Measurements from ENCODE around the gene CD93. TPM values are rescaled to one million over a fixed set of nuclear protein-coding genes. Genes with fewer than 3 reads are reported as not detected.

Gene CD93
- total RNA-seq, 1 donor from 2014 or later: 37.0 TPM

DNA sequence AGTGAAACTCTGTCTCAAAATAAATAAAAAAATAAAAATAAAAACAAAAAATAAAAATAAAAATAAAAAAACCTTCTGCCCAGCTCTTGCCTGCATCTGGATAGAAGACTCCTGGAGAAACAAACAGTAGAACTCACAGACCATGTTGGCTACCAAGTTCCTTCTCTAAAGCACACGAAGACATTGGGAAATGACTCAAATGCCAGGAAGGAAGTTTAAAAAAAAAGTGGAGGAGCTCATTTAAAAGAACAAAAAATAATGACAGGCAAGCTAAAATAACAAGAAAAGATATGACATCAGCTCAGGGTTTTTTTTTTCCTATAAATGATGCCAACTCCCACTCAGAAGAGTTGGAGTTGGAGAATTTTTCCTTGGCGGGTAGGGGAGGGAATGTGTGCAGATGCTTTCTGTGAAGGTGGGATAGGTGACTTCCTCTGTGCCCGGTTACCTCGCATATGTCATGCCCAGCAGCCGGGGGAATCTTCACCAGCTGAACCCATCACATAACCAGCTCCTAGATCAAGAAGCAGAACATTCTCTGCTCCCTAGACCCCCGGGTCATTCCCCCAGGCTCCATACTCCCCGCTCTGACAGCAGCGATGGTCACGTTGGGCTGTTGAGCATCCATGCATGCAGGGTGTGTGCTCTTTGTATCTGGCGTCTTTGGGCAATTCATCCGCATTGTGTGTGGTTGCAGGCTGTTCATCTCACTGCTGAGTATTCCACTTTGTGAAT, 17.3 kb upstream of the CD93 start:
- intact Hi-C loops (cut with DNase I): no loop called here
- DNase-seq (no peak), ATAC-seq (ENCODE audit: poor library complexity) (peak; percentile 50)

GRCh38 chr20:23101696-23102406, 15.7 kb upstream of the CD93 start:
- intact Hi-C loops (cut with DNase I): no loop called here
- ATAC-seq (ENCODE audit: poor library complexity) (no peak), DNase-seq (no peak)

- ATAC-seq (ENCODE audit: poor library complexity): no peak
- DNase-seq: no peak
- intact Hi-C loops (cut with DNase I): no loop called here
These were observed 14.6 kb upstream of the CD93 start for GRCh38 chr20:23100720-23101107.

DNA sequence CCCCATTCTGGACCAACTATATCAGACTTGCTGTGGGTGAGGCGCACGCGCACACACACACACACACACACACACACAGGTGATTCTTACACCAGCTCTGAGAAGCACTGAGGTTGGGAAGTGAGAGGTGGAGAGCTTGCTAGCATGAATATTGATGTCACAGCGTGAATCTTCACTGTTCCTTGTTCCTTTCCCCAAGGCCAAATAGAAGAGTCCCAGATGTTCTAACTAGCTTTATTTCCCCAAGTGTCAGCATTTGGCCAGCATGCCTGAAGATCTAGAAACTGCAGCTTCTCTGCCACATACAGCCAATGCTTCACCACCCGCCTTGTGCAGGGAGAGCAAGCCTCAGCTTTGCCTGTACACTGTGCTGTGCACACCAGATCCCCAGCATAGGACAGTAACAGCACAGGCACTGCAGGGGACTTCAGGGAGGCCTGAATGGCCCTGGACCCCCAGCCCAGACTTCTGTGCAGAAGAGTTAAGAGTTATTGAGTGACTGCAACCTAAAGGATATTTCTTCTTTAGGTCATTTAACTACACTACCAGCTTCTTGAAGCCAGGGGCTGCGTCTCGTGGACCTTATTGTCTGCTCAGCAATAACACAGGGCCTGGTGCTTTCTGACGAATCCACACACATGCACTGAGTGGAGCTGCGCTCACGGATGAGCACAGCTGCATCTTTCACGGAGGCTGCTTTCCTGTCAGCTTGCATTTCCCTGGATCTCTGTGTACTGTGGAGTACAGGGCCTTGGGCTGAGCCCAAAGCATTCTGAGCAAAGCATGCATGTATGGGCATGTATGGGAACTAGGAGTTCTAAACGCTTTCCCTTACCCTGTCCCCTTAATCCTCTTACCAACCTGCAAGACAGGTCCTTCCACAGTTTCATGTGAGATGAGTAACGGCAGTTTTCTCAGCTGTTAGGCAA, 13.9 kb upstream of the CD93 start:
- intact Hi-C loops (cut with DNase I): no loop called here
- peak; percentile 25 for ATAC-seq (ENCODE audit: poor library complexity)
- DNase-seq: no peak

- ATAC-seq (ENCODE audit: poor library complexity) (peak; percentile 36), DNase-seq (no peak)
- intact Hi-C loops (cut with DNase I): no loop called here
These were observed 11.8 kb upstream of the CD93 start for GRCh38 chr20:23097636-23098580.

DNA sequence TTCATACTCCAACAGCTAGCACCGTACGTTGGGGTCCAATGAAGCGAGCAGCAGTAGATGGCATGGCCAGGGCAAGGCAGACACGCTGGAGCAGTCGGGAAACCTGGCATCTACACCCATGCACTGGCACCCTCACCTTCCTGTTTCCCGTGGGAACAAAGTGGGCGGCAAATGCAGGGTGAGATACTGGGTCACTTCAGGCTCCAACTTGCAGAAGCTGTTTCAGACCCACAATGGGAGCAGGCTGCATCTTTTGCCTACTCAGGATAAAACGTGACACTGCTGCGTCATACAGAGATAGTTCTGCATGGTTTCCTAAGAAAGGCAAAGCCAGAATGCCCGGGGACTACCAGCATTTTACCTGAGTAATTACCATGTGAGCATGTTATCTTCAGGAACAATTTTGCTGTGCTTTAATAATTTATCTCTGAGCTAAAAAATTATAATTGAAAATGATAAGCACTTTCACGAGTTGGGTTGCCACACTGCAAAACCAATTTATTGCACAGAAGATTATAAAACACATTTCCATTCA, 10.9 kb upstream of the CD93 start:
- intact Hi-C loops (cut with DNase I): no loop called here
- ATAC-seq (ENCODE audit: poor library complexity): no peak
- no peak for DNase-seq

GRCh38 chr20:23096097-23096496, 10.0 kb upstream of the CD93 start:
- ATAC-seq (ENCODE audit: poor library complexity) (no peak), DNase-seq (no peak)
- intact Hi-C loops (cut with DNase I): no loop called here

DNA sequence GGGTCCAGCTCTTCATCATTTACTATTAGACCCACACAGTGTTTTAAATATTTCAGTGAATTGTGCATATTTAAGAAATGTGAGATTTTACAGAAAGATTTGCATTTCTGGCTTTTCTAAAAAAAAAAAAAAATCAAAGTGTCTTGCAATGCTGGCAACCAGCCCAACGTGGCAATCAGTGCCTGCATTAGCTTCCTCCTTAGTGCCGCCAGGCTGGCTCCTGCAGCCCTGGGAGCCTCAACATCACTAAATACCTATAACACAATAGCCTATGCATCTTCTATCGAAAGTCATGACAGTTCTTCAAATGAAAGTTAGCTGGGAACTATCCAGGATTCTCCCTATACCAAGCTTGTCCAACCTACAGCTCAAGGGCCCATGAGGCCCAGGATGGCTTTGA, 9.4 kb upstream of the CD93 start:
- ATAC-seq (ENCODE audit: poor library complexity) (no peak), DNase-seq (no peak)
- intact Hi-C loops (cut with DNase I): no loop called here

GRCh38 chr20:23094927-23095326, 8.8 kb upstream of the CD93 start:
- intact Hi-C loops (cut with DNase I): no loop called here
- DNase-seq (no peak), ATAC-seq (ENCODE audit: poor library complexity) (no peak)

GRCh38 chr20:23094213-23094896, 8.2 kb upstream of the CD93 start:
- no peak for DNase-seq
- ATAC-seq (ENCODE audit: poor library complexity): no peak
- intact Hi-C loops (cut with DNase I): no loop called here

DNA sequence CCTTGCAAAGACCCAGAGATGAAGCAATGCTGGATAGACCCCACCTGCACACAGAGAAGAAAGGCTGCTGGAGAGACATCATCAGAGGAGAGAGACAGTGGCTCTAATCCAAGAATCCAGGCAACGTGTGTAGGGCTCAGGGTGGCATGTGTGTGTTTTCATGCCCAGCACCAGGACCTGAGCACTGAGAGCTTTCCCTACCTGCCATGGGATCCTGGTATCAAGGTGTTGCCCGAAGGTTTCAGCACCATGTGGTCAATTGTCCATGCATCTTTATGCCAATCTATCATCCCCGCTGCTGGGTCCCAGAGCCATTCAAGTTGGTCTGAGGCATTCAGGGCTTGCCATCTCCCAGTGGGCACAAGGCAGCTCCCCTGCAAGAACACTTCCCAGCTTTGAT, 7.5 kb upstream of the CD93 start:
- intact Hi-C loops (cut with DNase I): no loop called here
- DNase-seq: no peak
- ATAC-seq (ENCODE audit: poor library complexity): no peak

DNA sequence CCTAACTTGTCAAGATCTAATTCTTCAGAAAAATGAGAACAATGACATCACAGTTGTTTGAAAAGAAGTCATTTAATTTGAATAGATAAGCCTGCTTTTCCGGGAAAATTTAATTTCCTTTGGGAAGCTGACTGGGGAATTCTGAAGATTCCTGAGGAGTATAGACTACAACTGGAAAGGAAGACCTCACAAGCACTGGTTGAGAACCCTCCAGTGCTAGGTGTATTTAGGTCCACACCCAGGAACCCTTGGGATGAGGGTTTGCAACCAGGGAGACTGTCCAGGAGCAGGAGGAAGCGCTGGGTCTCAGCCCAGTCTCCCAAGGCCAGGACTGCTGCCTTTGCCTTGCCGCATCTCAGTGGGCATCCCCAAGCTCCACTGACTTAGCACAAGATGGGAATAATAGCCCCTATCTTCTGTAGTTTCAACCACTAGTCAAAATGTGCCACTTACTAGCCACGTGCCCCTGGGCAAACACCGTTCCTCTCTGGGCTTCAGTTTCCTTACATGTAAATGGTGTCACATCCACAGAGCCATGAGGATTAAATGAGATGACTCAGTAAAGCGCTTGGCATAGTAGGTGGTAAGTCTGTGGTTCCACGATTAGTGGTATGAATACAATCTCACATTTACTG, 6.9 kb upstream of the CD93 start:
- intact Hi-C loops (cut with DNase I): no loop called here
- ATAC-seq (ENCODE audit: poor library complexity) (no peak), DNase-seq (no peak)

DNA sequence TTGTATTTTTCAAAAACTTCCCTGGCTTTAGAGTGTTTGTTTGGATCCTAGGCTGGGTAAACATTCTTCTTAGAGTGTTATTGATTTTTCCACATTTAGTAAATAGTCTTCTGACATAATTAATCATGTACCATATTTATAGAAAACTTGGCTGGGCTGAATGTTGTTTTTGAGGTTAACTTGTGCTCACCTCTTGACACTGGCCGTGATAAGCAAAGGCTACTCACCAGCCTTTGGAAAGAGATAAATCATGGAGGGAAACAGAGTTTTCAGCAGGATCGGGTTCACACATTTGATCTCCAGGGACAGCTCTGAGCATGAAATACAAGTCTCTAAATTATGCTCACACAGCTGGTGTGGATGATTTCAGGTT, 6.2 kb upstream of the CD93 start:
- intact Hi-C loops (cut with DNase I): no loop called here
- peak; percentile 43 for ATAC-seq (ENCODE audit: poor library complexity)

DNA sequence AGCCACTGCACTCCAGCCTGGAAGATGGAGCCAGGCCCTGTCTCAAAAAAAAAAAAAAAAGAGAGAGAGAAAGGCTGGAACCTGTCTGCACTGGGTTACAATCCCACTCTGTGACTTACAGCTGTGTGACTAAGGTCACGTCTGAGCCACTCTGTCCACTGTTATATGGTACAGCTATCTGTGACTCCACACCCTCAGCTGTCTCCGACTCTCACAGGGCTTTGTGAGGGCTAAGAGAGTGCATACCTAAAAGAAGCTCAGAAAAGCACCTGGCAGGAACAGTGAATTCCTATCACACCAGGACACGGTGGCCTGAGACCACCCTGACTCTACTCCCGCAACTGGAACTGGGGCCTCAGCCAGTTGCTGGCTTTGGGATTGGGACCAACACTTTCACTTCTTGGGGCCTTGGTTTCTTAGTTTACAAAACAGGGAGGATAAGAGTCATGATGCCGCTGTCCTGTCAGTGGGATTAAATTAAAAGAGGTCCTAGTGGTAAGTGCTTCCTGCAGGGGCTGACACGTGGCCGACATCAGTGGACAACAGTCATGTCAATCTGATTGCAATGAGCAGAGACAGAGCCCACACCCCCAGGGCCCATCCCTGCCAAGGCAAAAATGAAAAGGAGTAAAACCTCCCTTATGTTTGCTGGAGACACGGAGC, 5.7 kb upstream of the CD93 start:
- ATAC-seq (ENCODE audit: poor library complexity) (no peak), DNase-seq (no peak)
- intact Hi-C loops (cut with DNase I): no loop called here

More for the DNA sequence above, 6.2 kb upstream of the CD93 start:
- no peak for DNase-seq

GRCh38 chr20:23090878-23091277, 4.8 kb upstream of the CD93 start:
- DNase-seq (no peak), ATAC-seq (ENCODE audit: poor library complexity) (no peak)
- intact Hi-C loops (cut with DNase I): no loop called here

DNA sequence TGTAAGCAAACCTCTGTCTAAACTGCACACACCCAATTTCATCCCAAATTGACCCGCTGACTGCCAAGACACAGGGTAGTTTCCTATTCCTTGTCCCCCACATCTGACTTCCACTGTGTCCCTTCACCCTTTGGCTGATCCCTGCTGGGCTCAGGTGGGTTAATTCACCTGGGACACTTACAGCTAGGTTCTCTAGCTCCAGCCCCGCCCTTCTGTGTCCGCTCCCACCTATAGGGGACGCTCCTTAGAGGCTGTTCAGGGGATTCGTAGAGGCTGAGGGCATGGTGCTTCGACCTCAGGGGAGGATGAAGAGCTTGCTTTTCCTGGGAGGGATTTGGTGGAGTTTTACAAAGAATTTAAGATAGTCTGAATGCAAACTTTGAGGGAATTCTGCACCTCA, 4.0 kb upstream of the CD93 start:
- intact Hi-C loops (cut with DNase I): no loop called here
- no peak for ATAC-seq (ENCODE audit: poor library complexity)
- no peak for DNase-seq

DNA sequence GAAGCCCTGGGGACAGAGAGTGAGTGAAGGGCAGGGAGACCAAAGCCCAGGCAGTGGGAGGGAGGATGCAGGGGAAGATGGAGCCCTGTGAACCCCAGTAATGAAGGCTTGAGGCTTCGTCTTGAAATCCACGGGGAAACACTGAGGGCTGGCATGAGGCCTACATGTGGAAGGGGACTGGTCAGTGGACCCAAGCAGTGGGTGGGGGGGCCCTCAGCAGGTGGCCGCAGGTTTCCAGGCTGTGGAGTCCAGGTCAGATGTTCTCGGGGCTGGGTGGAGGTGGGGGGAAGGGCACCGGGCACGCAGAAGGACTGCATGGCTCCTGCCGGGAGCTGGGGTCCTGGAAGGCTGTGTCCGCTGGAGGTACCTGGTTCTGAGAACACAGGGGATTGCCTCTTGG, 2.7 kb upstream of the CD93 start:
- ATAC-seq (ENCODE audit: poor library complexity) (no peak), DNase-seq (no peak)
- intact Hi-C loops (cut with DNase I): no loop called here
